Measurements from ENCODE around the gene BPIFB3. TPM values are rescaled to one million over a fixed set of nuclear protein-coding genes. Genes with fewer than 3 reads are reported as not detected.

The BPIFB3 gene
- total and polyA plus RNA-seq, 11 donors = not detected

GRCh38 chr20:33014336-33015113 lies 39.2 kb upstream of the BPIFB3 start:
- DNase-seq = no peak
- H3K36me3 ChIP-seq = no peaks in the 10 kb centered on the region
- no peaks in the 10 kb centered on the region for H3K4me1 ChIP-seq
- TF ChIP-seq CTCF (IDR thresholded peaks at IDR 0.05) = no peak
- no peak for TF ChIP-seq POLR2A (IDR thresholded peaks at IDR 0.05)
- no peak overlapping the region for H3K4me3 ChIP-seq
- peaks cover 0 to 12% (median 0%) of the 10 kb centered on the region in 9 donors for H3K27me3 ChIP-seq
- no peak overlapping the region for H3K27ac ChIP-seq
- no peak for ATAC-seq
- intact Hi-C loops (cut with DNase I) = no loop called here
- H3K9me3 ChIP-seq = no peaks in the 10 kb centered on the region
- 59 to 67% (median 61%) methylated on average over 15 to 16 of the region's 16 CpGs for WGBS, 4 donors

- Histone ChIP-seq H3K27me3 (peaks cover 0 to 12% (median 0%) of the 10 kb centered on the region in 9 donors), H3K4me3 (no peak overlapping the region), H3K36me3 (no peaks in the 10 kb centered on the region), H3K4me1 (no peaks in the 10 kb centered on the region), H3K9me3 (no peaks in the 10 kb centered on the region), H3K27ac (no peak overlapping the region)
- 75 to 90% (median 80%) methylated on average over 10 of the region's 10 CpGs for WGBS, 4 donors
- no peak for DNase-seq
- TF ChIP-seq POLR2A (IDR thresholded peaks at IDR 0.05) (no peak), CTCF (IDR thresholded peaks at IDR 0.05) (no peak)
- intact Hi-C loops (cut with DNase I) = no loop called here
- no peak for ATAC-seq
Observed at GRCh38 chr20:33015114-33015484, 38.6 kb upstream of the BPIFB3 start.

- DNase-seq (no peak), ATAC-seq (no peak)
- no peaks in the 10 kb centered on the region for H3K9me3 ChIP-seq
- no peaks in the 10 kb centered on the region for H3K36me3 ChIP-seq
- no peak overlapping the region for H3K27ac ChIP-seq
- no peak overlapping the region for H3K4me3 ChIP-seq
- intact Hi-C loops (cut with DNase I) = no loop called here
- H3K27me3 ChIP-seq = peaks cover 0 to 12% (median 0%) of the 10 kb centered on the region in 9 donors
- no peak for TF ChIP-seq CTCF (IDR thresholded peaks at IDR 0.05)
- no peak for TF ChIP-seq POLR2A (IDR thresholded peaks at IDR 0.05)
- 63 to 76% (median 65%) methylated on average over 15 of the region's 15 CpGs for WGBS, 4 donors
- H3K4me1 ChIP-seq = no peaks in the 10 kb centered on the region
Observed at GRCh38 chr20:33015700-33016580, 37.8 kb upstream of the BPIFB3 start.

GRCh38 chr20:33016581-33017109 lies 37.1 kb upstream of the BPIFB3 start:
- no peak for DNase-seq
- no peaks in the 10 kb centered on the region for H3K4me1 ChIP-seq
- TF ChIP-seq POLR2A (IDR thresholded peaks at IDR 0.05) (no peak), CTCF (IDR thresholded peaks at IDR 0.05) (no peak)
- 73 to 87% (median 81%) methylated on average over 4 to 7 of the region's 7 CpGs for WGBS, 4 donors
- no peaks in the 10 kb centered on the region for H3K36me3 ChIP-seq
- no peak overlapping the region for H3K4me3 ChIP-seq
- no peak for ATAC-seq
- H3K27ac ChIP-seq = no peak overlapping the region
- no peaks in the 10 kb centered on the region for H3K9me3 ChIP-seq
- peaks cover 0 to 12% (median 0%) of the 10 kb centered on the region in 9 donors for H3K27me3 ChIP-seq
- intact Hi-C loops (cut with DNase I) = no loop called here

Measured in heart left ventricle (tissue), 16 donors.